Aorta (tissue), 5 donors: ENCODE results near the gene LAD1. TPM values are rescaled to one million over a fixed set of nuclear protein-coding genes. Genes with fewer than 3 reads are reported as not detected.

ENCODE experiments used
- ATAC-seq: fragments of 200-7000 bp; cut with Tn5 transposase; one replicate; pipeline ENCODE4 v1.9.1; 2022; ENCODE audit warnings: moderate library complexity; ENCODE audit not compliant: low FRiP score
- DNase-seq, 2 donors: peaks; one replicate each; pipeline ENCODE4 v3.0.0-alpha.2; 2020
- H3K27ac ChIP-seq, 2 donors: one replicate each; pipeline ENCODE4 v1.5.1; 2013; ENCODE audit warnings: low read length in 2 of 2, mild to moderate bottlenecking in 2 of 2, moderate library complexity in 2 of 2, control low read depth in 1 of 2, inconsistent platforms in 1 of 2, low read depth in 1 of 2
- H3K27me3 ChIP-seq, 2 donors: one replicate each; pipeline ENCODE4 v1.6.1; 2013; ENCODE audit warnings: control low read depth in 1 of 2, low read length in 1 of 2, mild to moderate bottlenecking in 1 of 2, moderate library complexity in 1 of 2; ENCODE audit not compliant: insufficient read depth in 2 of 2, control insufficient read depth in 1 of 2
- H3K36me3 ChIP-seq, 2 donors: one replicate each; pipeline ENCODE4 v1.6.1; 2013; ENCODE audit warnings: control low read depth in 1 of 2, low read length in 1 of 2, mild to moderate bottlenecking in 1 of 2; ENCODE audit not compliant: insufficient read depth in 2 of 2, control insufficient read depth in 1 of 2
- H3K4me1 ChIP-seq, 2 donors: one replicate each; pipeline ENCODE4 v1.6.1; 2013; ENCODE audit warnings: low read length in 2 of 2, control low read depth in 1 of 2, mild to moderate bottlenecking in 1 of 2, moderate library complexity in 1 of 2; ENCODE audit not compliant: insufficient read depth in 2 of 2, control insufficient read depth in 1 of 2
- H3K4me3 ChIP-seq, 2 donors: one replicate each; pipeline ENCODE4 v1.5.1; 2013; ENCODE audit warnings: low read length in 2 of 2, control low read depth in 1 of 2, mild to moderate bottlenecking in 1 of 2
- H3K9me3 ChIP-seq: one replicate; pipeline ENCODE4 v1.6.1; 2013; ENCODE audit warnings: mild to moderate bottlenecking, low read length; ENCODE audit not compliant: control insufficient read depth
- WGBS, 2 donors: extraction: QIAGEN DNeasy Blood & Tissue Kit; methylation state at CpG; one replicate each; pipeline ENCODE4 v1.1.7; 2013; 5-methylcytosine and 5-hydroxymethylcytosine counted together
- intact Hi-C, 2 donors: fragments of 100-400 bp; cut with DNase I; formaldehyde crosslinking; loops; one replicate each; pipeline versions ENCODE4 v1.14.2 to v1.15.0; 2022
- polyA plus RNA-seq, 2 donors: library from polyadenylated mRNA; stranded (reverse); fragments of 200-250 nt; gene quantifications; one replicate each; pipeline ENCODE4 v1.2.3, GENCODE V29; 2013
- total RNA-seq, 2 donors: library from RNA; stranded (reverse); fragmentation: NEBNext Ultra II Directional; extraction: Animal tissue kit (Norgen Biotek cat#: 25700); gene quantifications; one replicate each; pipeline ENCODE4 v1.2.1, GENCODE V29; 2021
- donor health status: healthy with polysubstance abuse.
- donor health status: Bipolar disorder and iron deficiency.
- donor health status: DM: no; HTN: no; CAD: no.
- donor health status: DM: no; HTN: no; CAD: no.
- donor health status: DM: yes; HTN: yes; CAD: no.

Gene LAD1
- total and polyA plus RNA-seq, 4 donors = 0.71 to 33.8 (median 0.82) TPM; not detected in 1

GRCh38 chr1:201366696-201367095 is 32.4 kb downstream of the LAD1 start:
- no peak for DNase-seq
- H3K27me3 ChIP-seq = no peaks in the 10 kb centered on the region
- no peaks in the 10 kb centered on the region for H3K9me3 ChIP-seq
- no peaks in the 10 kb centered on the region for H3K4me1 ChIP-seq
- H3K36me3 ChIP-seq = no peaks in the 10 kb centered on the region
- 79 to 80% methylated on average over 7 of the region's 7 CpGs for WGBS, 2 donors
- intact Hi-C loops = no loop called here
- no peak overlapping the region for H3K4me3 ChIP-seq
- no peak overlapping the region for H3K27ac ChIP-seq
- no peak for ATAC-seq

GRCh38 chr1:201365251-201365650 is 33.9 kb downstream of the LAD1 start:
- no peaks in the 10 kb centered on the region for H3K36me3 ChIP-seq
- intact Hi-C loops = no loop called here
- no peak overlapping the region for H3K4me3 ChIP-seq
- H3K27me3 ChIP-seq = no peaks in the 10 kb centered on the region
- no peaks in the 10 kb centered on the region for H3K4me1 ChIP-seq
- no peak overlapping the region for H3K27ac ChIP-seq
- H3K9me3 ChIP-seq = no peaks in the 10 kb centered on the region
- ATAC-seq (no peak), DNase-seq (peak; percentile 31 to 75)
- 81 to 87% methylated on average over 10 to 11 of the region's 11 CpGs for WGBS, 2 donors

- no peak overlapping the region for H3K4me3 ChIP-seq
- no peak for ATAC-seq
- peak; percentile 29 to 48 for DNase-seq
- no peaks in the 10 kb centered on the region for H3K9me3 ChIP-seq
- no peaks in the 10 kb centered on the region for H3K27me3 ChIP-seq
- 90 to 91% methylated on average over 6 of the region's 6 CpGs for WGBS, 2 donors
- H3K36me3 ChIP-seq = no peaks in the 10 kb centered on the region
- no peak overlapping the region for H3K27ac ChIP-seq
- H3K4me1 ChIP-seq = no peaks in the 10 kb centered on the region
- intact Hi-C loops = loop anchor here in 1 of 2 donors (5.0 kb wide), 2 partner anchors 97 to 112 kb away; no protein-coding TSS in a partner anchor
These were observed 34.4 kb downstream of the LAD1 start for GRCh38 chr1:201364808-201365105.

GRCh38 chr1:201363467-201363866 is 35.7 kb downstream of the LAD1 start:
- DNase-seq = peak; percentile 5 to 12

GRCh38 chr1:201362906-201363305 is 36.2 kb downstream of the LAD1 start:
- ATAC-seq (no peak), DNase-seq (peak; percentile 12 to 35)
- H3K36me3 ChIP-seq = no peaks in the 10 kb centered on the region
- H3K27me3 ChIP-seq = no peaks in the 10 kb centered on the region
- intact Hi-C loops = loop anchor here in 1 of 2 donors (5.0 kb wide), 2 partner anchors 96 to 111 kb away; no protein-coding TSS in a partner anchor
- no peak overlapping the region for H3K4me3 ChIP-seq
- 92% methylated on average over 3 of the region's 3 CpGs for WGBS, 2 donors
- no peaks in the 10 kb centered on the region for H3K9me3 ChIP-seq
- H3K27ac ChIP-seq = no peak overlapping the region
- H3K4me1 ChIP-seq = no peaks in the 10 kb centered on the region

More at GRCh38 chr1:201363467-201363866, 35.7 kb downstream of the LAD1 start:
- Histone ChIP-seq H3K27ac (no peak overlapping the region), H3K27me3 (no peaks in the 10 kb centered on the region), H3K4me3 (no peak overlapping the region), H3K9me3 (no peaks in the 10 kb centered on the region), H3K36me3 (no peaks in the 10 kb centered on the region), H3K4me1 (no peaks in the 10 kb centered on the region)
- no peak for ATAC-seq
- 85% methylated on average over 8 of the region's 8 CpGs for WGBS, 2 donors
- intact Hi-C loops = loop anchor here in 1 of 2 donors (5.0 kb wide), 2 partner anchors 96 to 111 kb away; no protein-coding TSS in a partner anchor

- DNase-seq (peak; percentile 42 to 76), ATAC-seq (no peak)
- Histone ChIP-seq H3K9me3 (no peaks in the 10 kb centered on the region), H3K4me1 (no peaks in the 10 kb centered on the region), H3K27ac (no peak overlapping the region), H3K4me3 (no peak overlapping the region), H3K27me3 (no peaks in the 10 kb centered on the region), H3K36me3 (no peaks in the 10 kb centered on the region)
- intact Hi-C loops = loop anchor here (1.0 to 5.0 kb wide), 3 partner anchors 95 to 110 kb away; no protein-coding TSS in a partner anchor
- 56 to 64% methylated on average over 10 of the region's 10 CpGs for WGBS, 2 donors
These were observed 37.2 kb downstream of the LAD1 start for GRCh38 chr1:201361652-201362504.

GRCh38 chr1:201360901-201361651 is 38.0 kb downstream of the LAD1 start:
- no peak overlapping the region for H3K27ac ChIP-seq
- WGBS, 2 donors = 83 to 90% methylated on average over 15 of the region's 15 CpGs
- DNase-seq (peak; percentile 38 to 64), ATAC-seq (no peak)
- no peaks in the 10 kb centered on the region for H3K36me3 ChIP-seq
- H3K4me3 ChIP-seq = no peak overlapping the region
- intact Hi-C loops = loop anchor here (1.0 to 5.0 kb wide), 3 partner anchors 94 to 109 kb away; no protein-coding TSS in a partner anchor
- H3K9me3 ChIP-seq = no peaks in the 10 kb centered on the region
- H3K27me3 ChIP-seq = no peaks in the 10 kb centered on the region
- H3K4me1 ChIP-seq = no peaks in the 10 kb centered on the region

- no peaks in the 10 kb centered on the region for H3K27me3 ChIP-seq
- H3K4me3 ChIP-seq = no peak overlapping the region
- no peaks in the 10 kb centered on the region for H3K4me1 ChIP-seq
- WGBS, 2 donors = 90 to 91% methylated on average over 7 of the region's 7 CpGs
- H3K27ac ChIP-seq = no peak overlapping the region
- no peaks in the 10 kb centered on the region for H3K36me3 ChIP-seq
- DNase-seq = peak; percentile 17 to 47
- H3K9me3 ChIP-seq = no peaks in the 10 kb centered on the region
- intact Hi-C loops = loop anchor here in 1 of 2 donors (5.0 kb wide), 2 partner anchors 93 to 108 kb away; no protein-coding TSS in a partner anchor
- no peak for ATAC-seq
These were observed 38.6 kb downstream of the LAD1 start for GRCh38 chr1:201360486-201360885.
